HT-29 (cell line): ENCODE data around the gene SLC25A1. TPM values are rescaled to one million over a fixed set of nuclear protein-coding genes. Genes with fewer than 3 reads are reported as not detected.

Experiments used
- total RNA-seq: library from RNA; depleted of rRNA; stranded (reverse); fragments of >200 nt; shearing (Covaris generic); gene quantifications from 2 replicates; pipeline ENCODE4 v1.2.3, GENCODE V29; 2014; rRNA removed

SLC25A1 gene
- total RNA-seq, 1 experiment from 2014 or later: 466 TPM

Other genes with a start within 250 kb of the SLC25A1 start
- gene PRODH, start 242.4 kb downstream of the SLC25A1 start, total RNA-seq: 1.4 and 2.0 TPM in 2 replicates
- gene DGCR2, start 56.3 kb downstream of the SLC25A1 start, total RNA-seq: 105 and 114 TPM in 2 replicates
- gene TSSK2, start 47.4 kb downstream of the SLC25A1 start, total RNA-seq: not detected in 2 replicates
- gene ESS2, start 34.1 kb downstream of the SLC25A1 start, total RNA-seq: 18.1 and 23.4 TPM in 2 replicates
- gene GSC2, start 28.4 kb downstream of the SLC25A1 start, total RNA-seq: not detected in 2 replicates
- gene CLTCL1, start 113.0 kb upstream of the SLC25A1 start, total RNA-seq: 0.18 and 0.47 TPM in 2 replicates